Osteocyte (in vitro differentiated cells): ENCODE results near the gene ZNF48. TPM values are rescaled to one million over a fixed set of nuclear protein-coding genes. Genes with fewer than 3 reads are reported as not detected.
A peak's percentile ranks its signal among the peaks of the same experiment; 100 is the strongest.

Experiments
- DNase-seq: peaks from one replicate; pipeline ENCODE4 v3.0.0; 2021; ENCODE audit warnings: mixed read lengths; ENCODE audit not compliant: unreplicated experiment; ENCODE audit errors: extremely low spot score
- H3K27ac Mint-ChIP-seq: one replicate; pipeline ENCODE4 v1.8.0; 2021; ENCODE audit warnings: mild to moderate bottlenecking, mixed read lengths; ENCODE audit not compliant: unreplicated experiment
- H3K27me3 Mint-ChIP-seq: one replicate; pipeline ENCODE4 v1.8.0; 2021; ENCODE audit warnings: mixed read lengths; ENCODE audit not compliant: unreplicated experiment
- H3K36me3 Mint-ChIP-seq: one replicate; pipeline ENCODE4 v1.8.0; 2021; ENCODE audit warnings: mixed read lengths; ENCODE audit not compliant: unreplicated experiment
- H3K4me1 Mint-ChIP-seq: one replicate; pipeline ENCODE4 v1.8.0; 2021; ENCODE audit warnings: mixed read lengths; ENCODE audit not compliant: unreplicated experiment
- H3K4me3 Mint-ChIP-seq: one replicate; pipeline ENCODE4 v1.8.0; 2021; ENCODE audit warnings: mild to moderate bottlenecking, moderate library complexity, mixed read lengths; ENCODE audit not compliant: unreplicated experiment
- H3K9me3 Mint-ChIP-seq: one replicate; pipeline ENCODE4 v1.8.0; 2021; ENCODE audit warnings: mixed read lengths; ENCODE audit not compliant: unreplicated experiment
- CTCF ChIP-seq: fragments of 200-600 bp; sonication (generic); IDR thresholded peaks from 2 replicates; pipeline ENCODE4 v1.5.0; 2021; ENCODE audit warnings: antibody characterized with exemption, mild to moderate bottlenecking, moderate library complexity
- total RNA-seq: library from RNA; stranded (reverse); gene quantifications from 2 replicates; pipeline ENCODE4 v1.2.1, GENCODE V29; 2021

The ZNF48 gene
- total RNA-seq, 1 donor from 2014 or later = 13.2 TPM

DNA sequence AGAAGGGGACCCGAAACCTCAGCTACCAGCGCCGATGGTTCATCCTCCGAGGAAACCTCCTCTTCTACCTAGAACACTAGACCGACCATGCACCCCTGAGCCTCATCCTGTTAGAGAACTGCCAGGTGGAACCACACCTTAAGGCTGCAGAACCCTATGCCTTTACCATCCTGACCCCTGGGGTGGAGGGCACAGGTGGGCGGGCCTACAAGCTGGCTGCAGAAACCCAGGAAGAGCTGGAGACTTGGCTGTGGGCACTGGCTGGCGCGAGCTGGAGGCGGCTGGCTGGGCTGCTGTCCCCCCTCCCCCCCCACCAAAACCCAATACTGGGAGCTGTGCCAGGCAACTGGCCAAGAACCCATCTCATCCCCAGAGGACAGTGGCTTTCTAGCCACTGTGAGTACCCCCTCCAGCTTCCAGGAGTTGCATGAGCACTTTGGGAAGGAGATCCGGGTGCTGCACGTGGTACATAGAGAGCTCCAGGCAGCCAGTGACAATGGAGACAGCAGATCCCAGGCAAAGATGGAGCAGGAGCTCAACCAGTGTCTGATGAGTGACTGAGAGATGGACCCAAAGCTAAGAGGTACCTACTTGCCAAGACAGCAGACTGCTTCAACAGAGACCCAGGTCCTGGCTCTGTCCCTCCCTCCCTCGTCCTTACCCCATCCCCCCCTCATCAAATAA is 38.7 kb upstream of the ZNF48 start:
- no peak for DNase-seq
- no peaks in the 10 kb centered on the region for H3K27me3 Mint-ChIP-seq
- TF ChIP-seq CTCF = no peak
- no peaks in the 10 kb centered on the region for H3K9me3 Mint-ChIP-seq
- peak overlapping the region; percentile 91 for H3K4me3 Mint-ChIP-seq
- peaks cover 23% of the 10 kb centered on the region for H3K36me3 Mint-ChIP-seq
- peak overlapping the region; percentile 100 for H3K27ac Mint-ChIP-seq
- peaks cover 23% of the 10 kb centered on the region for H3K4me1 Mint-ChIP-seq

DNA sequence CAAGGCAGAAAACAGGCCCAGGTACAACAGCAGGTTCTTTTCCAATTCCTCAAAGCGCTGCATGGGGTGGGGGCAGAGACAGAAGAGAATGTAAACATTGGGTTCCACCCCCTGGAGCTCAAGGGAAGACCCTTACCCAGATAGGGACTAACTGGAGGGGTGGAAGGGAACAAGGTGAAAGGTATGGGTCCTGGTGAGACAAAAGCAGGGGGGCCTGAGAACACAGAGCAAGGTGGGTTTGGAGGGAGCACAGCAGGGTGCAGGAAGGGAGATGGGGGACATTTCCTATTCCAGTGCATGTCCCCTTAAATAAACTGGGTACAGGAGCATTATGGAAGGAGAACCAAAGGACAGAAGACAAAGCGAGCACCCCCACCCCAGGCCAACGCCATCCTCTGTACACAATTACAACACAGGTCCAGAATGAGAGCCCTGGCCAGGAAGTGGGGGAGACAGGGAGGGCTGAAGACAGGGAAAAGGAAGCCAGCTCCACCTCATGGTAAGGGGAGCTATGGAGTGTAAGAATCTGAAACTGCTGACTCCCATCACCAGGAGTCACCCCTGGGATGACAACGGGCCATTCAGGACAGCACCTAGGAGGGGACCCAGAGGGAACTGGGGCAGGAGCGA is 38.0 kb upstream of the ZNF48 start:
- no peaks in the 10 kb centered on the region for H3K27me3 Mint-ChIP-seq
- H3K9me3 Mint-ChIP-seq = no peaks in the 10 kb centered on the region
- TF ChIP-seq CTCF = no peak
- H3K27ac Mint-ChIP-seq = peak overlapping the region; percentile 48
- no peak overlapping the region for H3K4me3 Mint-ChIP-seq
- peaks cover 22% of the 10 kb centered on the region for H3K4me1 Mint-ChIP-seq
- H3K36me3 Mint-ChIP-seq = peaks cover 21% of the 10 kb centered on the region
- DNase-seq = no peak

- Mint-ChIP-seq H3K4me1 (peaks cover 20% of the 10 kb centered on the region), H3K36me3 (peaks cover 20% of the 10 kb centered on the region)
Measured at GRCh38 chr16:30357715-30358576, 37.3 kb upstream of the ZNF48 start.

DNA sequence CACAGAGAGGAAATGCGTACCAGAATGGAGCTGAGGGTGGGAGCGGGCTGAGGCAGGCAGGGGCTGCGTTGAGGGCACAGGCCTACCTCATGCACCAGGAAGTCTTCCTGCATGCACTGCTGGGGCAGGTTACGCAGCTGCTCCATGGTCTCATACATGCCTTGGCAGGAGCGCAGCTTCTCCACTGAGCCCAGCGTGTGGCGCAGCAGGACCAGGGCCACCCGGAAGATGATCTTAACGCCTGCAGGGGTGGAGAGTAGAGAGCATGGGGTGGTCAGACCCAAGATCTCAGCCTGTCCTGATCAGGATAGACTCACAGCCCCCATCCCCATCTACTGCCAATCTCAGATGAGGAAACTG is 36.7 kb upstream of the ZNF48 start:
- Mint-ChIP-seq H3K4me1 (peaks cover 17% of the 10 kb centered on the region), H3K27ac (no peak overlapping the region), H3K36me3 (peaks cover 24% of the 10 kb centered on the region), H3K4me3 (no peak overlapping the region), H3K27me3 (no peaks in the 10 kb centered on the region), H3K9me3 (no peaks in the 10 kb centered on the region)
- no peak for TF ChIP-seq CTCF
- no peak for DNase-seq

More at GRCh38 chr16:30357715-30358576, 37.3 kb upstream of the ZNF48 start:
- TF ChIP-seq CTCF = no peak
- no peaks in the 10 kb centered on the region for H3K9me3 Mint-ChIP-seq
- no peak overlapping the region for H3K27ac Mint-ChIP-seq
- no peak for DNase-seq
- H3K4me3 Mint-ChIP-seq = no peak overlapping the region
- no peaks in the 10 kb centered on the region for H3K27me3 Mint-ChIP-seq
